Measurements from ENCODE around the gene S100PBP.

DNA sequence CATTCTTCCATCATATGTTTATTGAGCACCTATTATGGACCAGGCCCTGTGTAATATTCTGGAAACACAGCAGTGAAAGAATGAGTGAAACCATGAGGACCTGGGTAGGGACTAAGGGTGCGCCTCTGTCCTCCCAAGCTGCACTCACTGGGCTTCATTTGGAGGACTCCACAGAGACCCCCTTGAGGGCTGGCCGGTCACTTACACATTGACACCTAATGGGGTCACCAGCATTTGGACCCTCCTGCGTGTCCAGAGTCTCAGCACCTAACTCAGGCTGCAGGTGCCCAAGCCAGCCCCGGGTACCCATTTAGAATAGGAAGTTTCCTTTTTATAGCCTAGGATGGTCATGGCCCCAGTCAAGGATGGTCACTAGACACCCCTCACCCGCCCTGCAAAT, 56.0 kb downstream of the S100PBP start:
- TF ChIP-seq, protein P1, sequence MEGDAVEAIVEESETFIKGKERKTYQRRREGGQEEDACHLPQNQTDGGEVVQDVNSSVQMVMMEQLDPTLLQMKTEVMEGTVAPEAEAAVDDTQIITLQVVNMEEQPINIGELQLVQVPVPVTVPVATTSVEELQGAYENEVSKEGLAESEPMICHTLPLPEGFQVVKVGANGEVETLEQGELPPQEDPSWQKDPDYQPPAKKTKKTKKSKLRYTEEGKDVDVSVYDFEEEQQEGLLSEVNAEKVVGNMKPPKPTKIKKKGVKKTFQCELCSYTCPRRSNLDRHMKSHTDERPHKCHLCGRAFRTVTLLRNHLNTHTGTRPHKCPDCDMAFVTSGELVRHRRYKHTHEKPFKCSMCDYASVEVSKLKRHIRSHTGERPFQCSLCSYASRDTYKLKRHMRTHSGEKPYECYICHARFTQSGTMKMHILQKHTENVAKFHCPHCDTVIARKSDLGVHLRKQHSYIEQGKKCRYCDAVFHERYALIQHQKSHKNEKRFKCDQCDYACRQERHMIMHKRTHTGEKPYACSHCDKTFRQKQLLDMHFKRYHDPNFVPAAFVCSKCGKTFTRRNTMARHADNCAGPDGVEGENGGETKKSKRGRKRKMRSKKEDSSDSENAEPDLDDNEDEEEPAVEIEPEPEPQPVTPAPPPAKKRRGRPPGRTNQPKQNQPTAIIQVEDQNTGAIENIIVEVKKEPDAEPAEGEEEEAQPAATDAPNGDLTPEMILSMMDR (conservative IDR thresholded peaks at IDR 0.05; ENCODE audit: low read depth, low read length) = no peak
- TF ChIP-seq EZH2 (IDR thresholded peaks at IDR 0.05; ENCODE audit: borderline replicate concordance, low read depth, low read length, poor library complexity, severe bottlenecking) = no peak
